ENCODE data around the gene PCLAF. TPM values are rescaled to one million over a fixed set of nuclear protein-coding genes. Genes with fewer than 3 reads are reported as not detected.
A peak's percentile ranks its signal among the peaks of the same experiment; 100 is the strongest.

The PCLAF gene
- total and polyA plus RNA-seq, 2 of the 4 experiments (the other 2 are of a cell fraction): 12.9 to 60.5 TPM

DNA sequence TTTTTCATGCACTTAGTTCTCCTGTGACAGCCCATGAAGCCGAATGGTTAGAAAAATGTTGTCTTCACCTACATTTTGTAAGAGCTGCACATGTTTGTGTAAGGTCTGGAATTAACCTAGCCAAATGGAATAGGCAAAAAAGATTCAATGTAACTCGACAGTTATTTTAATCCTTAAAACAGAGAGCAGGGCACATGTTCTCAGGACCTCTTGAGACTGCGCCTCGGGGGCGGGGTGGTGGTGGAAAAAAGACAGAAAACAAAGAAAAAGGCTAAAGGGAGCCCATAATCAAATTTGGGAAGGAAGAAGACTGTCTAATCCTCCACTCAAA lies 24.6 kb downstream of the PCLAF start:
- no peak for TF ChIP-seq MXI1 (IDR thresholded peaks at IDR 0.05; ENCODE audit: borderline replicate concordance, low read depth, low read length)
- TF ChIP-seq RAD21 (IDR thresholded peaks at IDR 0.05; ENCODE audit: low read length): no peak
- TF ChIP-seq NFE2L2 (IDR thresholded peaks at IDR 0.05; ENCODE audit: low read depth, low read length): no peak
- TF ChIP-seq MAFK (IDR thresholded peaks at IDR 0.05; ENCODE audit: low read depth, low read length): no peak
- TF ChIP-seq FOS (IDR thresholded peaks at IDR 0.05; ENCODE audit: low read depth, low read length): no peak
- no peak for TF ChIP-seq POLR2A (IDR thresholded peaks at IDR 0.05; ENCODE audit: low read depth, low read length)
- TF ChIP-seq, protein P1, sequence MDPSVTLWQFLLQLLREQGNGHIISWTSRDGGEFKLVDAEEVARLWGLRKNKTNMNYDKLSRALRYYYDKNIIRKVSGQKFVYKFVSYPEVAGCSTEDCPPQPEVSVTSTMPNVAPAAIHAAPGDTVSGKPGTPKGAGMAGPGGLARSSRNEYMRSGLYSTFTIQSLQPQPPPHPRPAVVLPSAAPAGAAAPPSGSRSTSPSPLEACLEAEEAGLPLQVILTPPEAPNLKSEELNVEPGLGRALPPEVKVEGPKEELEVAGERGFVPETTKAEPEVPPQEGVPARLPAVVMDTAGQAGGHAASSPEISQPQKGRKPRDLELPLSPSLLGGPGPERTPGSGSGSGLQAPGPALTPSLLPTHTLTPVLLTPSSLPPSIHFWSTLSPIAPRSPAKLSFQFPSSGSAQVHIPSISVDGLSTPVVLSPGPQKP (IDR thresholded peaks at IDR 0.05; ENCODE audit: borderline replicate concordance, low read depth, low read length): no peak
- TF ChIP-seq CHD1 (IDR thresholded peaks at IDR 0.05; ENCODE audit: low read depth, low read length): no peak
- TF ChIP-seq MAZ (IDR thresholded peaks at IDR 0.05; ENCODE audit: borderline replicate concordance, low read depth, low read length): no peak
- TF ChIP-seq RFX5 (IDR thresholded peaks at IDR 0.05; ENCODE audit: low read depth, low read length): no peak
- TF ChIP-seq BHLHE40 (IDR thresholded peaks at IDR 0.05; ENCODE audit: low read depth, low read length): no peak
- no peak for TF ChIP-seq CEBPB (IDR thresholded peaks at IDR 0.05; ENCODE audit: low read depth, low read length)
- TF ChIP-seq SMC3 (IDR thresholded peaks at IDR 0.05; ENCODE audit: low read depth, low read length): no peak
- no peak for TF ChIP-seq RCOR1 (IDR thresholded peaks at IDR 0.05; ENCODE audit: insufficient replicate concordance, low read length)
- TF ChIP-seq, protein P2, sequence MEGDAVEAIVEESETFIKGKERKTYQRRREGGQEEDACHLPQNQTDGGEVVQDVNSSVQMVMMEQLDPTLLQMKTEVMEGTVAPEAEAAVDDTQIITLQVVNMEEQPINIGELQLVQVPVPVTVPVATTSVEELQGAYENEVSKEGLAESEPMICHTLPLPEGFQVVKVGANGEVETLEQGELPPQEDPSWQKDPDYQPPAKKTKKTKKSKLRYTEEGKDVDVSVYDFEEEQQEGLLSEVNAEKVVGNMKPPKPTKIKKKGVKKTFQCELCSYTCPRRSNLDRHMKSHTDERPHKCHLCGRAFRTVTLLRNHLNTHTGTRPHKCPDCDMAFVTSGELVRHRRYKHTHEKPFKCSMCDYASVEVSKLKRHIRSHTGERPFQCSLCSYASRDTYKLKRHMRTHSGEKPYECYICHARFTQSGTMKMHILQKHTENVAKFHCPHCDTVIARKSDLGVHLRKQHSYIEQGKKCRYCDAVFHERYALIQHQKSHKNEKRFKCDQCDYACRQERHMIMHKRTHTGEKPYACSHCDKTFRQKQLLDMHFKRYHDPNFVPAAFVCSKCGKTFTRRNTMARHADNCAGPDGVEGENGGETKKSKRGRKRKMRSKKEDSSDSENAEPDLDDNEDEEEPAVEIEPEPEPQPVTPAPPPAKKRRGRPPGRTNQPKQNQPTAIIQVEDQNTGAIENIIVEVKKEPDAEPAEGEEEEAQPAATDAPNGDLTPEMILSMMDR (conservative IDR thresholded peaks at IDR 0.05; ENCODE audit: low read depth, low read length): no peak
- TF ChIP-seq, protein P3, sequence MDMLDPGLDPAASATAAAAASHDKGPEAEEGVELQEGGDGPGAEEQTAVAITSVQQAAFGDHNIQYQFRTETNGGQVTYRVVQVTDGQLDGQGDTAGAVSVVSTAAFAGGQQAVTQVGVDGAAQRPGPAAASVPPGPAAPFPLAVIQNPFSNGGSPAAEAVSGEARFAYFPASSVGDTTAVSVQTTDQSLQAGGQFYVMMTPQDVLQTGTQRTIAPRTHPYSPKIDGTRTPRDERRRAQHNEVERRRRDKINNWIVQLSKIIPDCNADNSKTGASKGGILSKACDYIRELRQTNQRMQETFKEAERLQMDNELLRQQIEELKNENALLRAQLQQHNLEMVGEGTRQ (IDR thresholded peaks at IDR 0.05; ENCODE audit: low read depth, low read length): no peak
- Histone ChIP-seq H3K36me3 (ENCODE audit: control insufficient read depth, insufficient read depth, low read length) (no peaks in the 10 kb centered on the region), H3K4ac (ENCODE audit: low read depth, low read length) (no peak overlapping the region), H3K14ac (replicated peaks; ENCODE audit: low read depth, low read length) (no peak overlapping the region), H3K4me3 (ENCODE audit: insufficient read depth, low read depth, low read length) (peak overlapping the region; percentile 62; the same call in 1 of the 2 replicates), H3K23ac (ENCODE audit: low read depth, low read length) (no peak overlapping the region), H3K9me1 (ENCODE audit: insufficient read depth, low read length) (no peaks in the 10 kb centered on the region), H3K4me2 (ENCODE audit: low read depth, low read length) (peak overlapping the region; percentile 91), H2AK9ac (replicated peaks; ENCODE audit: low read depth, low read length, poor library complexity) (no peak overlapping the region), H2AFZ (replicated peaks; ENCODE audit: low read length, poor library complexity) (peak overlapping the region; percentile 11), H2BK20ac (ENCODE audit: low read depth, low read length) (no peak overlapping the region), H3K27me3 (ENCODE audit: control insufficient read depth, insufficient read depth, low read length) (no peaks in the 10 kb centered on the region), H3K27ac (ENCODE audit: insufficient read depth, low read length) (peak overlapping the region; percentile 34; the same call in 1 of the 2 replicates), H2BK120ac (ENCODE audit: low read depth, low read length) (no peak overlapping the region), H3K9ac (ENCODE audit: low read depth, low read length) (peak overlapping the region; percentile 37; the same call in 1 of the 2 replicates), H4K5ac (ENCODE audit: low read depth, low read length) (no peak overlapping the region), H3K56ac (ENCODE audit: extremely low read depth, insufficient read depth, low read length) (no peak overlapping the region), H4K8ac (ENCODE audit: low read depth in 2 of 2, low read length in 2 of 2) (peak overlapping the region; percentile 1 to 70; a peak in 2 of 4 replicates), H2BK15ac (ENCODE audit: low read depth, low read length) (no peak overlapping the region), H3K79me1 (ENCODE audit: low read depth in 1 of 2, low read length in 2 of 2) (peaks cover 0 to 20% of the 10 kb centered on the region in 2 experiments; a peak in 2 of 4 replicates), H4K91ac (ENCODE audit: insufficient read depth, low read depth, low read length) (no peak overlapping the region), H3K18ac (ENCODE audit: low read depth, low read length) (no peak overlapping the region), H2BK5ac (ENCODE audit: low read depth, low read length, poor library complexity, severe bottlenecking) (no peak overlapping the region), H3K9me3 (ENCODE audit: control insufficient read depth, insufficient read depth, low read length) (no peaks in the 10 kb centered on the region), H4K20me1 (ENCODE audit: insufficient read depth, low read length) (no peaks in the 10 kb centered on the region), H3K4me1 (ENCODE audit: control insufficient read depth, insufficient read depth, low read length) (peaks cover 2% of the 10 kb centered on the region; the same call in 1 of the 2 replicates), H2AK5ac (ENCODE audit: low read depth, low read length) (no peak overlapping the region)
- DNase-seq: no peak
- no peak for ATAC-seq (ENCODE audit: low read depth)
- BruUV-seq (replicated peaks): no TSS peak
- WGBS, 2 experiments (ENCODE audit: extremely low coverage in 2 of 2, insufficient read length in 1 of 2): no CpG with 5 or more reads among the region's 5 CpGs
- intact Hi-C loops (cut with micrococcal nuclease) (loop anchor here (1.0 to 2.0 kb wide), 3 partner anchors 30 to 193 kb away; partner anchors contain the start of genes PPIB and TRIP4), dilution Hi-C loops (cut with HindIII; ENCODE audit: low sequenced_read_pairs, unreplicated experiment) (no loop called here), in situ Hi-C loops (cut with MboI; ENCODE audit: low sequenced_read_pairs) (no loop called here)
- POLR2A ChIA-PET (ENCODE audit: unreplicated experiment): interaction anchor here (0.6 to 1.0 kb wide), 2 partner anchors 9 to 217 kb away, joined by 3 to 7 read pairs; no protein-coding TSS in a partner anchor
- CTCF ChIA-PET: interaction anchor here (0.6 to 1.0 kb wide), 2 partner anchors 163 to 1166 kb away, joined by 4 read pairs; no protein-coding TSS in a partner anchor
